NCI-H226 (cell line): ENCODE results near the gene MTHFD1L.
"Not testable (repeated sequence)": the region's sequence is repeated elsewhere in the genome, so short reads cannot be mapped to it uniquely, and the experiment has no call there.

ENCODE experiments used
- DNase-seq: peaks from one replicate; pipeline ENCODE4 v3.0.0-alpha.2; 2015

The MTHFD1L gene

GRCh38 chr6:150865406-150866146, at the start of gene MTHFD1L:
Gene MTHFD1L, plus strand, starts transcription at chr6:150865702. Its CDS starts 121 bp downstream, at chr6:150865823.
- DNase-seq, result peak; percentile 85

- not testable (repeated sequence) for DNase-seq
Observed at GRCh38 chr6:150816554-150816953, 48.9 kb upstream of the MTHFD1L start.

- no peak for DNase-seq
Observed at GRCh38 chr6:150822932-150823331, 42.6 kb upstream of the MTHFD1L start.

- DNase-seq, result no peak
Observed at GRCh38 chr6:150826788-150827187, 38.7 kb upstream of the MTHFD1L start.

- DNase-seq, result not testable (repeated sequence)
Observed at GRCh38 chr6:150828107-150828506, 37.4 kb upstream of the MTHFD1L start.

GRCh38 chr6:150830439-150831165, 34.9 kb upstream of the MTHFD1L start:
- DNase-seq, result peak; percentile 45

GRCh38 chr6:150831577-150831976, 33.9 kb upstream of the MTHFD1L start:
- DNase-seq, result no peak

- DNase-seq, result no peak
Observed at GRCh38 chr6:150835620-150836019, 29.9 kb upstream of the MTHFD1L start.

GRCh38 chr6:150840185-150840584, 25.3 kb upstream of the MTHFD1L start:
- no peak for DNase-seq

GRCh38 chr6:150841189-150841588, 24.3 kb upstream of the MTHFD1L start:
- DNase-seq, result no peak

- DNase-seq, result no peak
Observed at GRCh38 chr6:150841697-150842096, 23.8 kb upstream of the MTHFD1L start.

GRCh38 chr6:150844371-150844770, 21.1 kb upstream of the MTHFD1L start:
- DNase-seq, result no peak

GRCh38 chr6:150846641-150847040, 18.9 kb upstream of the MTHFD1L start:
- DNase-seq, result no peak

- DNase-seq, result no peak
Observed at GRCh38 chr6:150848400-150848799, 17.1 kb upstream of the MTHFD1L start.

GRCh38 chr6:150854392-150854791, 11.1 kb upstream of the MTHFD1L start:
- DNase-seq, result not testable (repeated sequence)

- not testable (repeated sequence) for DNase-seq
Observed at GRCh38 chr6:150855171-150855570, 10.3 kb upstream of the MTHFD1L start.

- DNase-seq, result peak; percentile 98
Observed at GRCh38 chr6:150857062-150857944, 8.2 kb upstream of the MTHFD1L start.

- no peak for DNase-seq
Observed at GRCh38 chr6:150857945-150858308, 7.6 kb upstream of the MTHFD1L start.

GRCh38 chr6:150861448-150862168, 3.9 kb upstream of the MTHFD1L start:
- peak; percentile 87 for DNase-seq

- DNase-seq, result no peak
Observed at GRCh38 chr6:150863213-150863928, 2.1 kb upstream of the MTHFD1L start.

GRCh38 chr6:150865043-150865405, 478 bp upstream of the MTHFD1L start:
- DNase-seq, result no peak
